ENCODE measurements around the gene GSTM5. TPM values are rescaled to one million over a fixed set of nuclear protein-coding genes. Genes with fewer than 3 reads are reported as not detected.

The GSTM5 gene
- 0.19 and 3.9 TPM in 2 replicates for total RNA-seq

DNA sequence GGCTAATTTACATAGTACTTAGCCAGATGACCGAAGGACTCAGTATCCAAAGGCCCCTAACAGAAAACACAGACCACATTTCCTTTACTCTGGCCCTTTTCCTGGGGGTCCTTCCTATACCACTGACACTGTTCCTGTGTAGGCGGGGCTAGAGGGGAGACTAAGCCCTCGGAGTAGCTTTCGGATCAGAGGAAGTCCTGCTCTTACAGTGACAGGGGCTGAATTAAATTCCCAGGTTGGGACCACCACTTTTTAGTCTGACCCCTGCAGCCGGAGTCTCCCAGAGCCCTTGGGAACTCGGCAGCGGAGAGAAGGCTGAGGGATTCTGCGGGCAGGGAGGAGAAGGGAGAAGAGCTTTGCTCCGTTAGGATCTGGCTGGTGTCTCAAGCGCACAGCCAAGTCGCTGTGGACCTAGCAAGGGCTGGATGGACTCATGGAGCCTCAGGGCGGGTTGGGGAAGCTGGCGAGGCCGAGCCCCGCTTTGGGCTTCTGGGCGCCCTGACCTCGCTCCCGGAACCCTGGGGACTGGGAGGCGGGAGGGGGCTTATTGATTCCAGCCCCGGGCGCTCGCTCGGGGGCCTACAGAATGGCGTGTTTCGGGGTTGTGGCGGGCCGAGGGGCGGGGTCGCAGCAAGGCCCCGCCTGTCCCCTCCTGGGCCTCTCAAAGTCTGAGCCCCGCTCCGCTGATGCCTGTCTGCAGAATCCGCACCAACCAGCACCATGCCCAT is at the start of gene GSTM5:
Gene GSTM5, plus strand, starts transcription at position 659 of the 728 bp plus-strand sequence. Its CDS starts 62 bp downstream, at position 721.

DNA sequence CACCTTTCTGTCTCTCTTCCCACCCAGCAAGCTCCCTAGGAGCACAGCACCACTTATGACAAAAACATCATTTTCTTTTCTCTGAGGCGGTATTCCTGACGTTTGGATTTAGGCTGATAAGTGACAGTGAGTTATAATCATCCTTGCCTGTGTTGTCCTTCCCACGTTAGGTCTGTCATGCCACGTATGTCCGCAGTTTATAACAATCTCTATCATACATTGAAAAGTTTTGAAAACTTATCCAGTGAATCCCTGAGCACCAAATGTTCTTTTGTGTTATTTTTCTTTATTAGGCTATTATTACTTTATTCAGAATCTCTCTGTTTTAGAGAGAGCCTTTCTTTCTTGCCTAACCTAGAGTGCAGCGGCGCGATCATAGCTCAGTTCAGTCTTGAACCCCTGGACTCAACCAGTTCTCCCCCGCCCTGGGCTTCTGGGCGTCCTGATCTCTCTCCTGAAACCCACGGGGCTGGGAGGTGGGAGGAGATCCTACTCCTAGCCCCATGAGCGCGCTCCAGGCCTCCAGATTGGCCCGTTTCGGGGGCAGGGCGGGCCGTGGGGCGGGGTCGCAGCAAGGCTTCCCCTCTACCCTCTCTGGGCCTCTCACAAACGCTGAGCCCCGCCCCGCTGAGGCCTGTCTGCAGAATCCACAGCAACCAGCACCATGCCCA is 44.5 kb upstream of the GSTM5 start, which contains the start of gene GSTM2:
Gene GSTM2, plus strand, starts transcription at position 606 of the 671 bp plus-strand sequence. Its CDS starts 59 bp downstream, at position 665.

DNA sequence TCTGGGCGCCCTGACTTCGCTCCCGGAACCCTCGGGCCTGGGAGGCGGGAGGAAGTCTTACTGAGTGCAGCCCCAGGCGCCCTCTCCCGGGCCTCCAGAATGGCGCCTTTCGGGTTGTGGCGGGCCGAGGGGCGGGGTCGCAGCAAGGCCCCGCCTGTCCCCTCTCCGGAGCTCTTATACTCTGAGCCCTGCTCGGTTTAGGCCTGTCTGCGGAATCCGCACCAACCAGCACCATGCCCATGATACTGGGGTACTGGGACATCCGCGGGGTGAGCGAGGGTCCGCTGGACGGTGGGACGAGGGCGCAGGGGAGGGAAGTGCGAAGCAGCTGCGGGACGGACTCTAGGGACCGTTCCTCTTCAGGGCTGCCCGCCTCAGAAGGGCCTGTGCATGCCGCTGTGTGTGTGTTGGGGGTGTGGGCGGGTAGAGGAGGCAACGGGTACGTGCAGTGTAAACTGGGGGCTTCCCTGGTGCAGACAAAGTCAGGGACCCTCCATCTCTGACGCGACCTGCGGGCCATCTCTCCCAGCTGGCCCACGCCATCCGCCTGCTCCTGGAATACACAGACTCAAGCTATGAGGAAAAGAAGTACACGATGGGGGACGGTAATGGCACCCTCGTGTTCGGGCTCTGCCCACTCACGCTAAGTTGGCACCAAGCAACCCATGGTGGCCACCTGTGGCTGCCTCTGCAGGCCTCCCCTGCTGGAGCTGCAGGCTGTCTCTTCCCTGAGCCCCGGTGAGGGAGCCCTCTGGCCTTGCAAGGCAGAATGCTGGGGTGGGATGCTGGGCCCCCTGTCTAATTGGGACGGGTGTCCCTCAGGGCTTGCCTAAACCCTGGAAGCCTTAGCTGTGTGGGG is 24.2 kb upstream of the GSTM5 start, which contains the start of gene GSTM1:
Gene GSTM1, plus strand, starts transcription at position 177 of the 859 bp plus-strand sequence. Its CDS starts 57 bp downstream, at position 234.

DNA sequence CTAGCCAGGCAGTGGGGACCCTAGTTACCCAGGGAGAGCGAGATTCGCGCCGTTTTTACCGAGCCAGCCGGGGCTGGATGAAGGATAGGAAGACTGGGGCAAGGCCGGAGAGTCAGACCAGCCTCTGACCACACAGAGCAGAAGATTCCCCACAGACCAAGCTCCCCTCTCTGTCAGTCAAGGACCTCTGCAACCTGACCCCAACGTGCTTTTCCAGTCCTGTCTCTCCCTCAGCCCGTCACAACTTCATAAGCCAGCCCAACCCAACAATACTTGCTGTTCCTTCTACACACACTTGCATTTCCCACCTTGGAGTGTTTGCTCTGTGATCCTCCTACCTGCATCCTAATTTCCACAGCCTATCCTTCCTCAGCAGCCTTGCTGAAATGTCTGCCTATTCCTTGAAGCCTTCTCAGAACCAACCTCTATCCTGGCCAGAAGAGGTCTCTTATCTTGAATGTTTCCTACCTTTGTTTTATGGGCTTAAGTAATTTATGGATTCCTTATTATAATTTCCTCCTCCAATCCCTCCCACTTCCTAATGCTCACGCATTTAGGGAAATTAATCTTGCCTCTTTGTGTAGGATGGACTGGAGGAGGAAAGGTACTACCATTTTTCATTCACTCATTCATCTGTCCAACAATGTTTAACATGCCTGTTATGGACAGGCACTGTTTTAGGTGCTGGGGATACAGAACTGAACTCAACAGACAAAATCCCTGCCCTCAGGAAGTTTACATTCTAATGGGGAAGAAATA is 28.7 kb downstream of the GSTM5 start, which contains the start of gene GSTM3:
Gene GSTM3, minus strand, starts transcription at position 424 of the 759 bp plus-strand sequence. CDS start 751 bp downstream, outside the sequence.

DNA sequence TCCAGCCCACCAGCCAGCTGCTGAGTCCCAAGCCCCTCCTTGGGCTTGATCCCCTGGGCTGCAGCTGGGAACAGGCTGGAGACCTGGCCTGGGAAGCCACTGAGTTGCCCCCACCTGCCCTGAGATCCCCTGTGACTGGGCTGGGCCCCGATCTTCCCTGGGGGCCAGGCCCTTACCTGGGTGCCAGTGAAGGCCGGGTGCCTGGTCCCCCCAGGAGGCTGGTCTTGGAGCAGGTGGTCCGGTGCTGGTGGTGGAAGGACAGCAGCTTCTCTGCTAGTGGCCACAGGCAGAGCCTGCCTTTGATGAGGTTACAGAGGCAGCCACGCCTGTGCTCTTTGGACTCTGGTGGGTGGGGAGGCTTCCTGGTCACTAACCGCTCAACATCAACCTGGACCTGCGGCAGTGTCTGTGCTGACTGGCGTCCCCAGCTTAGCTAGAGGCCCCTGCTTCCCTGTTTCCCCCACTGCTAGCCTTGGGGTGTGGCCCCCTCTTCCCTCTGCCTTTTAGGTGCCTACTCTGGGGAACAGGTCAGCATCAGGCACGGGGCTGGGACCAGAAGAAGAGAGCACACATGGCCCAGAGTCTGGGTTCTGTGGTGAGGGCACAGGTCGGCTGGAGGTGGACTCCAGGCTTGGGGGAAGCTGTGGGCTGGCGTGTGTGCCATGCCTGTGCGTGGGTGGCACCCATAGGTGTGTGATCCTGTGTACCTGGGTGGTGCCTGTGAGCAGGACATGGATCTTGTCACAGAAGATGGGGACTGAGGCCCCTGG is 51.8 kb downstream of the GSTM5 start, which contains the start of gene EPS8L3:
Gene EPS8L3, minus strand, starts transcription at position 278 of the 770 bp plus-strand sequence. CDS start 2,174 bp downstream, outside the sequence.

Other genes starting within 250 kb of the GSTM5 start
- gene SYPL2, start 245.7 kb upstream of the GSTM5 start, total RNA-seq: 0.19 and 0.56 TPM in 2 replicates
- 2.1 and 2.5 TPM in 2 replicates for gene ATXN7L2, start 228.3 kb upstream of the GSTM5 start, total RNA-seq
- gene CYB561D1, start 218.2 kb upstream of the GSTM5 start, total RNA-seq: 5.8 and 6.2 TPM in 2 replicates
- gene AMIGO1, start 202.5 kb upstream of the GSTM5 start, total RNA-seq: 0.58 and 1.7 TPM in 2 replicates
- under 0.01 TPM in 1 of 2 replicates, not detected in the other for gene GPR61, start 172.4 kb upstream of the GSTM5 start, total RNA-seq
- 15.2 and 19.9 TPM in 2 replicates for gene GNAI3, start 163.6 kb upstream of the GSTM5 start, total RNA-seq
- gene GNAT2, start 92.6 kb upstream of the GSTM5 start, total RNA-seq: under 0.01 TPM in 2 replicates
- 84.5 and 98.4 TPM in 2 replicates for gene AMPD2, start 92.4 kb upstream of the GSTM5 start, total RNA-seq
- gene GSTM4, start 56.2 kb upstream of the GSTM5 start, total RNA-seq: 3.5 and 7.9 TPM in 2 replicates
- gene GSTM2, start 44.2 kb upstream of the GSTM5 start, total RNA-seq: 5.4 and 17.5 TPM in 2 replicates
- gene GSTM1, start 24.4 kb upstream of the GSTM5 start, total RNA-seq: 7.0 TPM in 1 of 2 replicates, not detected in the other
- 35.7 and 87.9 TPM in 2 replicates for gene GSTM3, start 28.8 kb downstream of the GSTM5 start, total RNA-seq
- gene EPS8L3, start 51.7 kb downstream of the GSTM5 start, total RNA-seq: not detected in 2 replicates
- gene CSF1, start 198.6 kb downstream of the GSTM5 start, total RNA-seq: 15.0 and 39.7 TPM in 2 replicates